GM18498 (cell line): ENCODE data around the gene ARAF.

Experiments used
- ATAC-seq: cut with Tn5 transposase; IDR thresholded peaks from one replicate; pipeline ENCODE4 v1.9.1; 2021; ENCODE audit warnings: mild to moderate bottlenecking, moderate library complexity; ENCODE audit not compliant: unreplicated experiment

ARAF gene

GRCh38 chrX:47618923-47619485 is 58.0 kb downstream of the ARAF start:
- no peak for ATAC-seq

- peak; percentile 86 for ATAC-seq
These were observed 58.7 kb downstream of the ARAF start, which contains the start of gene SYN1 for GRCh38 chrX:47619486-47620302. TSS of gene SYN1 (minus strand) at chrX:47619857. CDS start at chrX:47619728, 129 bp downstream.

GRCh38 chrX:47620303-47620685 is 59.3 kb downstream of the ARAF start:
- no peak for ATAC-seq
